SHP77 treated with DMSO at 0.1 percent for 48 hours (cell line): Measurements from ENCODE around the gene EDN1.
"Not testable (repeated sequence)": the region's sequence is repeated elsewhere in the genome, so short reads cannot be mapped to it uniquely, and the experiment has no call there.

Experiments used
- DNase-seq: peaks from one replicate; lab custom pipeline; 2025; lab: John Stamatoyannopoulos, UW

EDN1 gene

GRCh38 chr6:12294851-12295536 is 4.8 kb downstream of the EDN1 start:
- no peak for DNase-seq

GRCh38 chr6:12295558-12296254 is 5.5 kb downstream of the EDN1 start:
- DNase-seq = no peak

- no peak for DNase-seq
Measured at GRCh38 chr6:12296255-12296573, 6.1 kb downstream of the EDN1 start.

- DNase-seq = no peak
Measured at GRCh38 chr6:12296604-12297003, 6.4 kb downstream of the EDN1 start.

- DNase-seq = no peak
Measured at GRCh38 chr6:12297363-12298016, 7.3 kb downstream of the EDN1 start.

GRCh38 chr6:12298017-12298978 is 8.1 kb downstream of the EDN1 start:
- DNase-seq = no peak

- DNase-seq = no peak
Measured at GRCh38 chr6:12298995-12299394, 8.8 kb downstream of the EDN1 start.

- DNase-seq = no peak
Measured at GRCh38 chr6:12301018-12301417, 10.9 kb downstream of the EDN1 start.

- DNase-seq = no peak
Measured at GRCh38 chr6:12304487-12304886, 14.3 kb downstream of the EDN1 start.

- DNase-seq = no peak
Measured at GRCh38 chr6:12309070-12309469, 18.9 kb downstream of the EDN1 start.

- DNase-seq = no peak
Measured at GRCh38 chr6:12311106-12311505, 20.9 kb downstream of the EDN1 start.

- DNase-seq = no peak
Measured at GRCh38 chr6:12312736-12313135, 22.6 kb downstream of the EDN1 start.

- DNase-seq = no peak
Measured at GRCh38 chr6:12313306-12313991, 23.3 kb downstream of the EDN1 start.

- DNase-seq = no peak
Measured at GRCh38 chr6:12313992-12314589, 23.9 kb downstream of the EDN1 start.

- no peak for DNase-seq
Measured at GRCh38 chr6:12314751-12315150, 24.6 kb downstream of the EDN1 start.

GRCh38 chr6:12315292-12316081 is 25.3 kb downstream of the EDN1 start:
- no peak for DNase-seq

GRCh38 chr6:12318749-12319148 is 28.6 kb downstream of the EDN1 start:
- no peak for DNase-seq

- not testable (repeated sequence) for DNase-seq
Measured at GRCh38 chr6:12320074-12320473, 29.9 kb downstream of the EDN1 start.

- DNase-seq = no peak
Measured at GRCh38 chr6:12324099-12324498, 33.9 kb downstream of the EDN1 start.

- DNase-seq = no peak
Measured at GRCh38 chr6:12324748-12325147, 34.6 kb downstream of the EDN1 start.
